Adrenal gland (tissue), 5 donors: ENCODE results near the gene PRRG3.

Experiments
- POLR2A ChIP-seq, 2 donors: fragments of 450-650 bp; IDR thresholded peaks; one replicate each; pipeline ENCODE4 v1.6.1; 2017; ENCODE audit warnings: antibody characterized with exemption in 2 of 2, mild to moderate bottlenecking in 2 of 2, moderate library complexity in 1 of 2
- TF ChIP-seq, protein P1 (sequence below), 6 experiments: fragments of 450-650 bp in 4 of 6; fragments of 200-600 bp in 2 of 6; sonication (generic) in 1 of 6; IDR thresholded peaks; 1 replicate in 5 of 6; 2 replicates in 1 of 6; pipeline versions ENCODE4 v1.5.1 to v1.8.0; 2016 to 2021; ENCODE audit warnings: antibody characterized with exemption in 6 of 6, mild to moderate bottlenecking in 2 of 6, moderate library complexity in 1 of 6
- donor health status: DM: no; HTN: no; CAD: no.

DNA sequence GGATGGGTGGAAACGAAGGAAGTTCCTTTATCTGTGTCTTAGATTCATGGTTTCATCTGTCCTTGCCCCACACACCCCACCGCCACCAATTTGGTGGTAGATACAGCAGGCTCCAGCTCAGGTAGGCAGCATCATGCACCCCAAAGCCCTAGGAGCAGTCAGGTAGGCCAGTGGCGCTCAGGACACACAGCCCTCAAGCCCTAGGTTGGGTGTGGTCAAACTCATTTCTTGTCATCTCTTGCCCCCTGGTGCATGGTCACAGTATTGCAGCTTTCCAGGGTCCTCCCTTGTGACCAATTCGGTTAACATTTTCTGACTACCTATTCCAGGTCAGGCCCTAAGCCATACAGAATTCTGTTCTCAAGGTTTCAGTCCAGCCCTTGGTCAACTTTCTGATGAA is 14.5 kb upstream of the PRRG3 start:
- TF ChIP-seq, protein P1, sequence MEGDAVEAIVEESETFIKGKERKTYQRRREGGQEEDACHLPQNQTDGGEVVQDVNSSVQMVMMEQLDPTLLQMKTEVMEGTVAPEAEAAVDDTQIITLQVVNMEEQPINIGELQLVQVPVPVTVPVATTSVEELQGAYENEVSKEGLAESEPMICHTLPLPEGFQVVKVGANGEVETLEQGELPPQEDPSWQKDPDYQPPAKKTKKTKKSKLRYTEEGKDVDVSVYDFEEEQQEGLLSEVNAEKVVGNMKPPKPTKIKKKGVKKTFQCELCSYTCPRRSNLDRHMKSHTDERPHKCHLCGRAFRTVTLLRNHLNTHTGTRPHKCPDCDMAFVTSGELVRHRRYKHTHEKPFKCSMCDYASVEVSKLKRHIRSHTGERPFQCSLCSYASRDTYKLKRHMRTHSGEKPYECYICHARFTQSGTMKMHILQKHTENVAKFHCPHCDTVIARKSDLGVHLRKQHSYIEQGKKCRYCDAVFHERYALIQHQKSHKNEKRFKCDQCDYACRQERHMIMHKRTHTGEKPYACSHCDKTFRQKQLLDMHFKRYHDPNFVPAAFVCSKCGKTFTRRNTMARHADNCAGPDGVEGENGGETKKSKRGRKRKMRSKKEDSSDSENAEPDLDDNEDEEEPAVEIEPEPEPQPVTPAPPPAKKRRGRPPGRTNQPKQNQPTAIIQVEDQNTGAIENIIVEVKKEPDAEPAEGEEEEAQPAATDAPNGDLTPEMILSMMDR (IDR thresholded peaks at IDR 0.05), result peak; percentile 59 to 84 (median 68)
- TF ChIP-seq POLR2A (IDR thresholded peaks at IDR 0.05), result no peak
